Psoas muscle (tissue), 8 donors: Measurements from ENCODE around the gene NOXO1. TPM values are rescaled to one million over a fixed set of nuclear protein-coding genes. Genes with fewer than 3 reads are reported as not detected.

Source experiments
- ATAC-seq, 4 donors: fragments of 200-7000 bp; cut with Tn5 transposase; one replicate each; pipeline ENCODE4 v1.9.1; 2020; ENCODE audit warnings: moderate library complexity in 3 of 4, mild to moderate bottlenecking in 2 of 4
- DNase-seq, 2 donors: peaks; one replicate each; pipeline ENCODE4 v3.0.0-alpha.2; 2020
- H3K27ac ChIP-seq: fragments of 200-600 bp; one replicate; pipeline ENCODE4 v1.8.0; 2022
- H3K27me3 ChIP-seq, 3 donors: fragments of 200-600 bp in 1 of 3; one replicate each; pipeline versions ENCODE4 v1.6.1 to v1.8.0; 2013 to 2022; ENCODE audit warnings: low read length in 2 of 3, mild to moderate bottlenecking in 2 of 3, moderate library complexity in 1 of 3; ENCODE audit not compliant: insufficient read depth in 3 of 3
- H3K36me3 ChIP-seq, 2 donors: fragments of 200-600 bp in 1 of 2; one replicate each; pipeline versions ENCODE4 v1.6.1 to v1.8.0; 2013 to 2022; ENCODE audit warnings: low read depth in 1 of 2, mild to moderate bottlenecking in 1 of 2, moderate library complexity in 1 of 2; ENCODE audit not compliant: insufficient read depth in 1 of 2
- H3K4me1 ChIP-seq: fragments of 200-600 bp; one replicate; pipeline ENCODE4 v1.8.0; 2022
- H3K4me3 ChIP-seq: fragments of 200-600 bp; one replicate; pipeline ENCODE4 v1.8.0; 2022; ENCODE audit warnings: mild to moderate bottlenecking
- H3K9me3 ChIP-seq: fragments of 200-600 bp; one replicate; pipeline ENCODE4 v1.8.0; 2022
- WGBS, 3 donors: extraction: QIAGEN DNeasy Blood & Tissue Kit; methylation state at CpG; one replicate each; pipeline versions ENCODE4 v1.1.6 to v1.1.7; 2013; 5-methylcytosine and 5-hydroxymethylcytosine counted together
- intact Hi-C, 2 donors: fragments of 100-400 bp; cut with DNase I; formaldehyde crosslinking; loops; one replicate each; pipeline versions ENCODE4 v1.11.0 to v1.14.2; 2022
- polyA plus RNA-seq, 3 donors: library from polyadenylated mRNA; stranded (reverse); fragments of 200-250 nt; gene quantifications; one replicate each; pipeline ENCODE4 v1.2.3, GENCODE V29; 2013
- total RNA-seq, 4 donors: library from RNA; stranded (reverse); fragmentation: NEBNext Ultra II Directional in 2 of 4; extraction: Animal tissue kit (Norgen Biotek cat#: 25700) in 2 of 4; gene quantifications; one replicate each; pipeline versions ENCODE4 v1.2.1 to v1.2.4, GENCODE V29; 2021 to 2023
- TF ChIP-seq, protein P1 (sequence below): fragments of 200-600 bp; IDR thresholded peaks from one replicate; pipeline ENCODE4 v1.8.0; 2022; ENCODE audit warnings: antibody characterized with exemption
- donor health status: healthy with polysubstance abuse.
- donor health status: DM: no; HTN: no; CAD: no; lungs with moderate emphysema.
- donor health status: Bipolar disorder and iron deficiency.
- donor health status: healthy.
- donor health status: DM: yes; HTN: yes; CAD: no.
- donor health status: DM: no; HTN: no; CAD: no.
- donor health status: DM: no; HTN: no; CAD: no.
- donor health status: DM: yes; HTN: yes; CAD: no.

NOXO1 gene
- total and polyA plus RNA-seq, 7 donors: 0.20 to 0.77 (median 0.33) TPM; not detected in 3

DNA sequence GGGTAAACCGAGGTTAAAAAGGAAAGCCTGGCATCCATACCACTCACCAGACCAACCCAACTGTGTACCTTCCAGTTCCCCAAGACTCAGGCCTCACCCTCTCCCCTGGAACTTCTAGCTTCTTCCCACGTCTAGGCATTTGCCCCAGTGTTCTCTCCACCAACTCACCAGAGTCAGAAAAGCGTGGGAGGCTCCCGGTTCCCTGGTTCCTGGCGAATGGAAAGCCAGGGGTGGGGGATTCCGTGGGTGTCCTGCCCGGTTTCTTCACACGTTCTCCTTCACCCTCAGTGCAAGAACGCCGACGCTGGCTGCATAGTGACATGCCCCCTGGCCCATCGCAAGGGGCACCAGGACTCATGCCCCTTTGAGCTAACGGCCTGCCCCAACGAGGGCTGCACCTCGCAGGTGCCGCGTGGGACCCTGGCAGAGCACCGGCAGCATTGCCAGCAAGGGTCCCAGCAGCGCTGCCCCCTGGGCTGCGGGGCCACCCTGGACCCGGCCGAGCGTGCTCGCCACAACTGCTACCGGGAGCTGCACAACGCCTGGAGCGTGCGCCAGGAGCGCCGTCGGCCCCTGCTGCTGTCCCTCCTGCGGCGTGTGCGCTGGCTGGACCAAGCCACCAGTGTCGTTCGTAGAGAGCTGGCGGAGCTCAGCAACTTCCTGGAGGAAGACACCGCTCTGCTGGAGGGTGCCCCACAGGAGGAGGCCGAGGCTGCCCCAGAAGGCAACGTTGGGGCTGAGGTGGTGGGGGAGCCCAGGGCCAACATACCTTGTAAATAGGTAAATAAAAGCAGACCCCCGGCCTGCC lies 12.9 kb downstream of the NOXO1 start:
- Histone ChIP-seq H3K27ac (no peak overlapping the region), H3K36me3 (peaks cover 0 to 7% of the 10 kb centered on the region in 2 donors), H3K27me3 (no peaks in the 10 kb centered on the region), H3K9me3 (no peaks in the 10 kb centered on the region), H3K4me3 (no peak overlapping the region), H3K4me1 (peaks cover 31% of the 10 kb centered on the region)
- 84 to 89% (median 87%) methylated on average over 41 of the region's 41 CpGs for WGBS, 3 donors
- ATAC-seq (no peak), DNase-seq (no peak)
- TF ChIP-seq, protein P1, sequence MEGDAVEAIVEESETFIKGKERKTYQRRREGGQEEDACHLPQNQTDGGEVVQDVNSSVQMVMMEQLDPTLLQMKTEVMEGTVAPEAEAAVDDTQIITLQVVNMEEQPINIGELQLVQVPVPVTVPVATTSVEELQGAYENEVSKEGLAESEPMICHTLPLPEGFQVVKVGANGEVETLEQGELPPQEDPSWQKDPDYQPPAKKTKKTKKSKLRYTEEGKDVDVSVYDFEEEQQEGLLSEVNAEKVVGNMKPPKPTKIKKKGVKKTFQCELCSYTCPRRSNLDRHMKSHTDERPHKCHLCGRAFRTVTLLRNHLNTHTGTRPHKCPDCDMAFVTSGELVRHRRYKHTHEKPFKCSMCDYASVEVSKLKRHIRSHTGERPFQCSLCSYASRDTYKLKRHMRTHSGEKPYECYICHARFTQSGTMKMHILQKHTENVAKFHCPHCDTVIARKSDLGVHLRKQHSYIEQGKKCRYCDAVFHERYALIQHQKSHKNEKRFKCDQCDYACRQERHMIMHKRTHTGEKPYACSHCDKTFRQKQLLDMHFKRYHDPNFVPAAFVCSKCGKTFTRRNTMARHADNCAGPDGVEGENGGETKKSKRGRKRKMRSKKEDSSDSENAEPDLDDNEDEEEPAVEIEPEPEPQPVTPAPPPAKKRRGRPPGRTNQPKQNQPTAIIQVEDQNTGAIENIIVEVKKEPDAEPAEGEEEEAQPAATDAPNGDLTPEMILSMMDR: no peak
- intact Hi-C loops: no loop called here

DNA sequence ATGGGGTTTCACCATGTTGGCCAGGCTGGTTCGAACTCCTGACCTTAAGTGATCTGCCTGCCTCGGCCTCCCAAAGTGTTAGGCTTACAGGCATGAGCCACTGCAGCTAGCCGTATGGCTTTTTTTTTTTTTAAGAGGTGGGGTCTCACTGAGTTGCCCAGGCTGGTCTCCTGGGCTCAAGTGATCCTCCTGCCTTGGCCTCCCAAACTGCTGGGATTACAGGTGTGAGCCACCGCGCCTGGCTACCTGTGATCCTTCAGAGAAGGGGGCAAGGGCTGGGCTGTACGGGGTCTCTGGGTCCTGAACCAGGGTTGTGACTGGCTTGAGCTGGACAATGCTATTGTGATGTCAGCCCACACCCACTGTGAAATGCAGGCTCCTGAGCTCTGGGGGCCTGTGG lies 14.8 kb downstream of the NOXO1 start, which contains the start of gene RNF151:
TSS of gene RNF151 (plus strand) at position 397 of the 400 bp plus-strand sequence. CDS start 26 bp downstream, outside the sequence.
- no peak for ATAC-seq
- H3K27me3 ChIP-seq: no peaks in the 10 kb centered on the region
- TF ChIP-seq, protein P1: no peak
- peaks cover 23% of the 10 kb centered on the region for H3K4me1 ChIP-seq
- H3K4me3 ChIP-seq: peak within 1 kb of the TSS; percentile 78
- DNase-seq: no peak
- peaks cover 0 to 25% of the 10 kb centered on the region in 2 donors for H3K36me3 ChIP-seq
- 94 to 98% (median 95%) methylated on average over 6 of the region's 6 CpGs for WGBS, 3 donors
- intact Hi-C loops: no loop called here
- H3K9me3 ChIP-seq: no peaks in the 10 kb centered on the region
- H3K27ac ChIP-seq: peak within 1 kb of the TSS; percentile 91

DNA sequence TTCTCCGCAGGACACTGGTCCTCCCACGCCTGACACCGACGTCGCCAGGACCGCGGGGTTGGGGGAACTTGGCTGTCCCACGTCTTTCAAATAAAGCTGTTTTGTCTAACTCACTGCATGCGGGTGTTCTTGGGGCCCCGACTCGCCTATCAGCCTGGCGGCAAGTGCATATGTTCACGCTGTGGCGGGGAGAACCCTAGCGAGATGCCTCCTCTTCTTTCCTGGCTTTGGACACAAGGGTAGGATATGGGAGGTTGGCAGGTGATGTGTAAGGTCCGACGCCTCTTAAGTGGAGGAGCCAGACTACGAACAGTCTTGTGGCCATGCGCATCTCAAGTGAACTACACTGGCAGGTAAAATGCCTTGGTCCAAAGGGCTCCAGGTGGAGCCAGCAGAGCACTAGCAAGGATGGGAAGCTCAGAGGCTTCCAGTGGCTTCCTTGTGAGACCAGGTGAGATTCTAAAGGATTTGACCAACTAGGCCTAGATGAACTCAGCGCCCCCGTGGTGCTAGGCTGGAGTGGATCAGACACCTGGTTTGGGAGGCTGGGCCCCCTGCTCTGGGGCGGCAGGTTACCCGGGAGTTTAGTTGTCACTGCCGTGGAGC lies 15.8 kb downstream of the NOXO1 start:
- Histone ChIP-seq H3K36me3 (peaks cover 0 to 32% of the 10 kb centered on the region in 2 donors), H3K4me1 (peaks cover 26% of the 10 kb centered on the region), H3K9me3 (no peaks in the 10 kb centered on the region), H3K27me3 (no peaks in the 10 kb centered on the region), H3K4me3 (peak overlapping the region; percentile 78), H3K27ac (peak overlapping the region; percentile 91)
- ATAC-seq: no peak
- 20 to 22% (median 21%) methylated on average over 24 of the region's 24 CpGs for WGBS, 3 donors
- intact Hi-C loops: no loop called here
- TF ChIP-seq, protein P1: no peak
- DNase-seq: no peak

DNA sequence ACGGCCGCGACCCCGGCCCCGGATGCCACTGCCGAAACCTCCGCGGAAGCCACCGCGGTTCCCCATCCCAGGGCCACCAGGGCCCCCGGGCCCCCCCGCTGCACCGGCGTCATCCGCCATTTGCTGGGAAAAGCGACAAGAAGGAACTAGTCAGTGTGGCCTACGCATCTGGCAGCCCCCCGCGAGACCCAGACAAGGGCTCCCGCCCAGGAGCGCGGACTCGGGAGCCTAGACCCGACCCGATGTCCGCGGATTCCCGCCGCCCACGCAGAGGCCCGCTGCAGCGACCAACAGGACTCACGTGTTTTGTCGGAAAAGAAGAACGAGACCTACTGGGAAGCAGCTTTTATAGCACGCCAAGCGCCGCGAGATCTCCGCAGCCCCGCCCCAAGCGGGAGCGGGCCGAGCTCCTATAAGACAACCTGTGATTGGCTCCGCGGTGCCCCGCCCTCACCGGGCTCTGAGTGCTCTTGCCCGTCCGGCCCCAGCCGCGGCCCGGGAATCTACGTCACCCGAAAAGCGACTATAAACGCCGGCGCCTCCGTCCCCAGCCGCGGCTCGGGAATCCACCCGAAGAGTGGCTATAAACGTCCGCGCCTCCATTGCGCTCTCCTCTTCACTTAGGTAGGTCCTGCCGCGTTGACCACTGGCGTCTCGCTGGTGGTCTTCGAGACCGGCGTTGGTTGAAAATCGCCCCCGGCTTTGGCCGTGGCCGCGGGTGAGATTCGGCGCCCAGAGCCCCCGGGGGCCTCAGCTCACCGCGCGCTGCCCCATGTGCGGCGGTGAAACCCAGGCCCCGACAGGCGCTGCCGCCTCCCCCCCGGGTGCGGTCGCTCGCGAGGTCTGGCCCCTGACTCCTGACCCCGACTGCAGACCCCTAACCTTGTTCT lies 16.5 kb downstream of the NOXO1 start, which contains the start of gene RPS2:
TSS of gene RPS2 (minus strand) at position 321 of the 890 bp plus-strand sequence. CDS start at position 120, 201 bp downstream.
- TF ChIP-seq, protein P1: no peak
- peak; percentile 99 to 100 for DNase-seq
- Histone ChIP-seq H3K4me1 (peaks cover 28% of the 10 kb centered on the region), H3K9me3 (no peaks in the 10 kb centered on the region), H3K27ac (peak within 1 kb of the TSS; percentile 91), H3K36me3 (peaks cover 0 to 32% of the 10 kb centered on the region in 2 donors), H3K27me3 (no peaks in the 10 kb centered on the region), H3K4me3 (peak within 1 kb of the TSS; percentile 78)
- 0 to 1% (median 1%) methylated on average over 69 to 97 of the region's 97 CpGs for WGBS, 3 donors
- ATAC-seq: peak; percentile 94 to 97 (median 95)
- intact Hi-C loops: no loop called here
